ENCODE results near the gene TUB. TPM values are rescaled to one million over a fixed set of nuclear protein-coding genes. Genes with fewer than 3 reads are reported as not detected.

TUB gene
- total and polyA plus RNA-seq, 2 of the 8 experiments (the other 6 are each of a cell fraction or from before 2014, with no cell fraction given), result 15.3 to 31.3 TPM

DNA sequence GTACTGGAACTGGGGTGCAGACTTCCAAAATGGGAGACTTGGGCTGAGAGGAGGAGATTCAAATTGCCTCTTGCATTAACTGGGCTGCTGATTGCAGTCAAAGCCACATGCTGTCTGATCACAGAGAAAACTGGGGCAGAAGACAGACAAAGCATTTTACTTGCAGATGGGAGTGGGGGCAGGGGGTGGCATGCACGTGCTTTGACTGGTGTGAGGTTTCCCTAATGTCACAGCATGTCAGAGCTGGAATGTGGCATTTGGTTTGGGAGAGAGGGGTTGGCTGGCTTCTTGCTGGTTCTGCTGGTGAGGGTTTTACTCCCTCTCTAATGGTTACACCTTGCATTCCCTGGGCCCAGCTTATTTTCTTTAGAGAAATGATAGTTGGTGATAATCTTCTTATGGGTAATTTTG is 2.9 kb downstream of the TUB start:
- peak; percentile 28 for FAIRE-seq
- peaks cover 26% of the 10 kb centered on the region for H3K79me1 ChIP-seq (ENCODE audit: low read depth, low read length)
- no peak overlapping the region; a peak in 2 of 7 replicates for H3K9ac ChIP-seq (replicated peaks in 1 of 4; ENCODE audit: extremely low read depth in 1 of 4, low read depth in 3 of 4, low read length in 3 of 4)
- H4K8ac ChIP-seq (ENCODE audit: extremely low read depth, insufficient read depth, low read length), result no peak overlapping the region
- no peak overlapping the region for H2BK12ac ChIP-seq (ENCODE audit: low read depth, low read length)
- H2BK20ac ChIP-seq (ENCODE audit: low read length), result no peak overlapping the region
- TF ChIP-seq, protein P1, sequence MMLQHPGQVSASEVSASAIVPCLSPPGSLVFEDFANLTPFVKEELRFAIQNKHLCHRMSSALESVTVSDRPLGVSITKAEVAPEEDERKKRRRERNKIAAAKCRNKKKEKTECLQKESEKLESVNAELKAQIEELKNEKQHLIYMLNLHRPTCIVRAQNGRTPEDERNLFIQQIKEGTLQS (IDR thresholded peaks at IDR 0.05; ENCODE audit: insufficient read depth, low read depth, low read length), result no peak
- TF ChIP-seq EGR1 (IDR thresholded peaks at IDR 0.05; ENCODE audit: borderline replicate concordance, low read depth, low read length), result no peak
- TF ChIP-seq, protein P2, sequence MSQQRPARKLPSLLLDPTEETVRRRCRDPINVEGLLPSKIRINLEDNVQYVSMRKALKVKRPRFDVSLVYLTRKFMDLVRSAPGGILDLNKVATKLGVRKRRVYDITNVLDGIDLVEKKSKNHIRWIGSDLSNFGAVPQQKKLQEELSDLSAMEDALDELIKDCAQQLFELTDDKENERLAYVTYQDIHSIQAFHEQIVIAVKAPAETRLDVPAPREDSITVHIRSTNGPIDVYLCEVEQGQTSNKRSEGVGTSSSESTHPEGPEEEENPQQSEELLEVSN (IDR thresholded peaks at IDR 0.05), result peak; percentile 66
- TF ChIP-seq TEAD4 (IDR thresholded peaks at IDR 0.05; ENCODE audit: low read depth, low read length), result peak; percentile 83
- TF ChIP-seq, protein P3, sequence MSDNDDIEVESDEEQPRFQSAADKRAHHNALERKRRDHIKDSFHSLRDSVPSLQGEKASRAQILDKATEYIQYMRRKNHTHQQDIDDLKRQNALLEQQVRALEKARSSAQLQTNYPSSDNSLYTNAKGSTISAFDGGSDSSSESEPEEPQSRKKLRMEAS (IDR thresholded peaks at IDR 0.05), result peak; percentile 96
- no peak for TF ChIP-seq RFX5 (IDR thresholded peaks at IDR 0.05; ENCODE audit: borderline replicate concordance, low read depth, low read length)
- peak; percentile 90 to 92; a peak in 3 of 4 replicates for TF ChIP-seq SIN3A (conservative IDR thresholded peaks at IDR 0.05 in 1 of 2, IDR thresholded peaks at IDR 0.05 in 1 of 2; ENCODE audit: low read depth in 1 of 2, low read length in 2 of 2)
- no peak for TF ChIP-seq MAFK (IDR thresholded peaks at IDR 0.05; ENCODE audit: low read depth, low read length)
- no peak for TF ChIP-seq EP300 (IDR thresholded peaks at IDR 0.05; ENCODE audit: borderline replicate concordance in 1 of 2, low read depth in 2 of 2, low read length in 2 of 2)
- no peak for TF ChIP-seq CTBP2 (IDR thresholded peaks at IDR 0.05; ENCODE audit: borderline replicate concordance, insufficient read depth, insufficient read length, low read length)
- no peaks in the 10 kb centered on the region for H3K9me3 ChIP-seq (ENCODE audit: insufficient read depth in 2 of 2, low read depth in 1 of 2, low read length in 1 of 2)
- ChIA-PET POLR2A (ENCODE audit: partially characterized antibody) (interaction anchor here (1.0 to 3.0 kb wide), 2 partner anchors 10 to 56 kb away, joined by 3 to 9 read pairs; no protein-coding TSS in a partner anchor), CTCF (ENCODE audit: partially characterized antibody) (interaction anchor here (0.9 to 30.2 kb wide), 6 partner anchors 8 to 77 kb away, joined by 4 to 1283 read pairs (median 11); no protein-coding TSS in a partner anchor)
- peak overlapping the region; percentile 43 to 83; a peak in 3 of 4 replicates for H3K4me2 ChIP-seq (ENCODE audit: insufficient read depth in 1 of 2, low read depth in 2 of 2, low read length in 2 of 2)
- H3K36me3 ChIP-seq (ENCODE audit: control insufficient read depth in 2 of 4, insufficient read depth in 4 of 4, low read length in 3 of 4), result no peaks in the 10 kb centered on the region
- H3K56ac ChIP-seq (replicated peaks; ENCODE audit: insufficient read length, low read depth, low read length), result no peak overlapping the region
- H2BK15ac ChIP-seq (ENCODE audit: low read length), result no peak overlapping the region
- H3K18ac ChIP-seq (ENCODE audit: extremely low read depth, low read length), result 0 out of 2 replicates have a peak overlapping the region, but pooled peaks have one; percentile 51
- peak overlapping the region; percentile 66; the same call in 1 of the 2 replicates for H2BK5ac ChIP-seq (ENCODE audit: low read depth, low read length)
- no peak overlapping the region for H4K5ac ChIP-seq (ENCODE audit: insufficient read length, low read depth, low read length)
- no peak overlapping the region for H2BK120ac ChIP-seq (replicated peaks; ENCODE audit: low read depth, low read length)
- H2AFZ ChIP-seq (ENCODE audit: low read length), result no peak overlapping the region
- peaks cover 4 to 37% of the 10 kb centered on the region in 2 experiments for H4K20me1 ChIP-seq (replicated peaks in 1 of 2; ENCODE audit: control insufficient read depth in 1 of 2, insufficient read depth in 2 of 2, low read length in 2 of 2)
- H3K79me2 ChIP-seq (ENCODE audit: control insufficient read depth in 1 of 2, insufficient read depth in 2 of 2, low read length in 2 of 2), result peaks cover 0 to 27% of the 10 kb centered on the region in 2 experiments; a peak in 2 of 4 replicates
- no peak overlapping the region for H2AK5ac ChIP-seq (ENCODE audit: low read depth, low read length)
- WGBS, 2 experiments (ENCODE audit: extremely low coverage in 1 of 2, insufficient coverage in 1 of 2, insufficient read length in 1 of 2, insufficient replicate concordance in 2 of 2, low coverage in 1 of 2, low lambda C conversion rate in 2 of 2, missing lambda C conversion rate in 1 of 2), result 0% methylated on average over 1 of the region's 1 CpG; no CpG with 5 or more reads in 1 of the 2 experiments
- H3K4me1 ChIP-seq (replicated peaks in 1 of 4; ENCODE audit: control insufficient read depth in 3 of 4, insufficient read depth in 4 of 4, low read length in 3 of 4), result peaks cover 14 to 56% (median 33%) of the 10 kb centered on the region in 4 experiments
- no peak overlapping the region for H3K27ac ChIP-seq (ENCODE audit: low read depth, low read length)
- H3K27me3 ChIP-seq (replicated peaks in 1 of 4; ENCODE audit: control insufficient read depth in 3 of 4, extremely low read depth in 1 of 4, insufficient read depth in 3 of 4, low read length in 3 of 4), result peaks cover 0 to 18% (median 13%) of the 10 kb centered on the region in 4 experiments; a peak in 5 of 7 replicates
- peaks cover 10% of the 10 kb centered on the region; the same call in 1 of the 2 replicates for H3K23me2 ChIP-seq (ENCODE audit: low read depth, low read length)
- H3K4me3 ChIP-seq (ENCODE audit: extremely low read depth in 1 of 4, insufficient read depth in 2 of 4, low read depth in 3 of 4, low read length in 4 of 4), result no peak overlapping the region
- no peak overlapping the region for H3K23ac ChIP-seq (ENCODE audit: insufficient read length)
- H3K4ac ChIP-seq (replicated peaks; ENCODE audit: insufficient read length, low read depth, low read length), result peak overlapping the region; percentile 19
- no peak for DNase-seq (ENCODE audit: low read depth in 1 of 2, low spot score in 2 of 2)
- H3K14ac ChIP-seq (ENCODE audit: insufficient read length), result no peak overlapping the region
- H4K91ac ChIP-seq (replicated peaks; ENCODE audit: insufficient read length, low read length), result no peak overlapping the region
